Fibroblast of skin of scalp (primary cell): Measurements from ENCODE around the gene GRAP2.
A peak's percentile ranks its signal among the peaks of the same experiment; 100 is the strongest.
"Not testable (repeated sequence)": the region's sequence is repeated elsewhere in the genome, so short reads cannot be mapped to it uniquely, and the experiment has no call there.

Experiments
- DNase-seq: peaks from one replicate; pipeline ENCODE4 v3.0.0-alpha.2; 2013

Gene GRAP2

GRCh38 chr22:39970742-39971141, 69.9 kb downstream of the GRAP2 start:
- no peak for DNase-seq

GRCh38 chr22:39972641-39973040, 71.8 kb downstream of the GRAP2 start:
- DNase-seq, result no peak

GRCh38 chr22:39973656-39974055, 72.8 kb downstream of the GRAP2 start:
- no peak for DNase-seq

DNA sequence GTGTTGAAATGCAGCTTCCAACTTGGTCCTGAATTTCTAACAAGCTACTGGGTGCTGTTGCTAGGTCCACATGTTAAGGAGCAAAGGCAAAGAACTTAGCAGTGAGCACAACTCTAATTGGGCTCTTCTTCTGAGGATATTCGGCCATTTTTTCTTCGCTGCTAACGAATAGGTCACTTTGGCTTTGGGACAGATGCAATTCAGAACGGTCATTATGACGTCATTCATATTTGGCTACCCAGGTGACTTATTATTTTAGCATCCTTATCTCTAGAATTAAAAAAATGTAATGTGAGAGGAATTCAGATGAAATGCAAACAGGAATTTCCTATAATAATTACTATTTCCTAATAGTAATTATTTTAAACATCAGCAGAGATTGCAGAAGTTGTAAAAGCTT, 73.2 kb downstream of the GRAP2 start:
- DNase-seq, result no peak

DNA sequence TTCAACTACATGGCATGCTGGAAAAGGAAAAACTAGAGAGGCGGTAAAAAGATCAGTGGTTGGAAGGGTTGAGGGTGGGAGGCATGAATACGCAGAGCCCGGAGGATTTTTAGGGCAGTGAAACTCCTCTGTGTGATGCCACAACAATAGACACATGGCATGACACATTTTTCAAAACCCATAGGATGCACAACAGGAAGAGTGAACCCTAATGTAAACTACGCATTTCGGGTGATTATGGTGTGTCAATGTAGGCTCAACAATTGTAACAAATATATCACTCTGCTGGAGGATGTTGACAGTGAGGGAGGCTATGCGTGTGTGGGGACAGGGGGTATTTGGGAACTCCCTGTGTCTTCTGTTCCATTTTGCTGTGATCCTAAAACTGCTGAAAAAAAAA, 78.2 kb downstream of the GRAP2 start:
- DNase-seq, result no peak

GRCh38 chr22:39979458-39979857, 78.6 kb downstream of the GRAP2 start:
- DNase-seq, result no peak

DNA sequence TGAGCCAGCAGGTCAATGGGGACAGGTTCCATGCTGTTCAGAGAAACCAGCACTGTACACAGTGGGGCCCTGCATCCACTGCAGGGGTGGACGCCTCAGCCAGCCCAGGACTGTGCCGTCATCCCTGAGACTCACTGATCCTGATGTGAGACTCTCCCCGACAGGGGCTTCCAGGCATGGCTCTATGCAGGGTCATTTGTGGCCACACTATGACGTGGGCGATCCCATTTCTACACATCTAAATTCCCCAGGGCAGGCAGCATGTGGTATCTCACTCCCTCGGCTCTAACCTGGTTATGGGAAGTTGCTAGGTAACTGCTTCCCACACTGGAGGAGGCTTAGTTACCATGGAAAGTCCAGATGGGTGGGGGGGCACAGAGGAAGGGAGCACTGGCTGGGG, 79.7 kb downstream of the GRAP2 start:
- no peak for DNase-seq

DNA sequence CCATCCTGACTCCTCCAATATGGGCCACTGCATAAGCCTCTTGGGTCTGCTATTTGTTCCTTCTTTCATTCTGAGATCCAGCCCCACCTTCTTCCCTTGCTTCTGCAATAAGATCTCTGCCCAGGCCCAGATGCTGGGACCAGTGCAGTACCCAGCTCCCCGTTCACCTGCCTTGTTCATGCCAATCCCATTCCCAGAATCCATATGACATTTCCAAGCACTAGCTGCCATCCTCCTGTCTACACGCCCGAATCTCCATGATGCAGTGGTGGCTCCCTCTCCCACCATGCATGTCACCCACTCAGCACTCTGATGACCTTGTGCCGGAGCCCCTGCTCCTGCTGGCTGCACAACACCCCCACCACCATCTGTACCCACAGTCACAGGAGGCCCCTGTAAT, 82.5 kb downstream of the GRAP2 start:
- DNase-seq, result no peak

GRCh38 chr22:39984006-39984405, 83.1 kb downstream of the GRAP2 start:
- no peak for DNase-seq

DNA sequence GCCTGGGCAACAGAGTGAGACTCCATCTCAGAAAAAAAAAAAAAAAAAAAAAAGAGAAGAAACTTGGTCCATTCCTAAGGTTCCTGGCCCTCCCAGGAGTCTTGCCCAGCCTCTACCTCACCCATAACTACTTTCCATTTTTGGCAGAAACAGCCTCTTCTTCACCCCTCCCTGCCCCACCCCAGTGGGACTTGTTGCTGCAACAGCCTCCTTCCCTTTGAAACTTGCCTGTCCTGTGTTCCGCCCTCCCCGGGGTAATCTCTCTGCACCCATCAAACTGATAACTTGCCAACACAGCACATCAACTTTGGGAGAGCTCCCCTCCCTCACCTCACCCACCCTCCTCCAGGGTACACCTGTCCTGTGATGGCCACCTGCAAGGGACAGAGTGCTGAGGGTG, 83.9 kb downstream of the GRAP2 start:
- no peak for DNase-seq

- DNase-seq, result no peak
These were observed 84.6 kb downstream of the GRAP2 start for GRCh38 chr22:39985383-39986035.

- no peak for DNase-seq
These were observed 87.7 kb downstream of the GRAP2 start for GRCh38 chr22:39988386-39989114.

GRCh38 chr22:39989633-39990032, 88.7 kb downstream of the GRAP2 start:
- no peak for DNase-seq

- DNase-seq, result no peak
These were observed 89.8 kb downstream of the GRAP2 start for GRCh38 chr22:39990686-39991085.

- DNase-seq, result no peak
These were observed 90.4 kb downstream of the GRAP2 start for GRCh38 chr22:39991159-39991860.

- DNase-seq, result no peak
These were observed 91.4 kb downstream of the GRAP2 start for GRCh38 chr22:39992088-39992826.

DNA sequence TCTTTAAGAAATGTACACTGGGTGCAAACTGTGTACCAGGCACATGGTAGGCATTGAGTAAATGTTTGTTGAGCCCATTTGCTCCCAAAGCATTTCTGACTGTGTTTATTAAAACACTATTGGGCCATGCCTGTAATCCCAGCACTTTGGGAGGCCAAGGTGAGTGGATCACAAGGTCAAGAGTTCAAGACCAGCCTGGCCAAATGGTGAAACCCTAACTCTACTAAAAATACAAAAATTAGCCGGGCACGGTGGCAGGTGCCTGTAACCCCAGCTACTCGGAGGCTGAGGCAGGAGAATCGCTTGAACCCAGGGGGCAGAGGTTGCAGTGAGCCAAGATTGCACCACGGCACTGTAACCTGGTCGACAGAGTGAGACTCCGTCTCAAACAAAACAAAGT, 92.0 kb downstream of the GRAP2 start:
- not testable (repeated sequence) for DNase-seq

- peak; percentile 58 for DNase-seq
These were observed 93.2 kb downstream of the GRAP2 start for GRCh38 chr22:39994041-39994565.

- DNase-seq, result no peak
These were observed 93.9 kb downstream of the GRAP2 start, which contains the start of gene FAM83F for GRCh38 chr22:39994566-39995392. TSS of gene FAM83F (plus strand) at chr22:39994954. CDS start at chr22:39995043, 89 bp downstream.

GRCh38 chr22:39995393-39996252, 94.7 kb downstream of the GRAP2 start:
- DNase-seq, result no peak

- DNase-seq, result no peak
These were observed 95.8 kb downstream of the GRAP2 start for GRCh38 chr22:39996732-39997131.
